GM18507 (cell line): ENCODE measurements around the gene R3HDM2.

ENCODE experiments used
- DNase-seq: peaks from one replicate; pipeline ENCODE4 v3.0.0; 2011; ENCODE audit warnings: low read depth; ENCODE audit not compliant: insufficient read length; ENCODE audit errors: extremely low spot score
- FAIRE-seq: peaks from 2 replicates; lab custom pipeline; 2011; peaks lifted over from hg19 to GRCh38; lab: Jason Lieb, UNC

The R3HDM2 gene

DNA sequence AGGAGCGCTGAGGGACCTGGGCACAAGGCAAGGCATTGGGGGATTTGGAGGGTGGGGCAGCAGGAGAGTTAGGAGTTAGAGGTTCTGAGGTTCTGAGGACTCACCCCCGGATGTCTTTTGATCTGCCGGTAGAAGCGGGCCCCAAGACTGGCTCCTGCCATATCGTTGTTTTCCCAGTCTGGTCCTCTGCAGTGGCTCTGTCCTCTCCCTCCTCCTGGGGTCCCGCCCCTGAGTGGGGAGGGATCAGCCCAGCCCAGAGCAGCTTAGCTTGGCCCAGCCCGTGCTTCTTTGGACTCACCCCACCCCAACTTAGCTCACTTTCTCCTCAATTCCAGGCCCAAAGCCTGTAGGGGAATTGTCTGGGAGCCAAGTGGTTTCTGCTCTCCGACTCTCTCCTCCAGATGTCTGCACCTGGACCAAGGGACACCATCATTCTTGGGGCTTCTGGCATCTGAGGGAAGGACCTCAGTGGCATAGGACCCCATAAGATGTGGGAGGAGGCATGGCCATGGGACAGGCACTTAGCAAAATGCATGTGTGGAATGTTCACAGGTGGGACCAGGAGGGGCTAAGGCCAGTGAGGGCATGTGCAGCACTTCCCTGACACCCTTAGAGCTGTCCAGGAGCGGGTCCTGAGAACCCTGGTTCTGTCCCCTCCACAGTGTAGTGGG, 193.8 kb downstream of the R3HDM2 start:
- DNase-seq (no peak), FAIRE-seq (no peak)

DNA sequence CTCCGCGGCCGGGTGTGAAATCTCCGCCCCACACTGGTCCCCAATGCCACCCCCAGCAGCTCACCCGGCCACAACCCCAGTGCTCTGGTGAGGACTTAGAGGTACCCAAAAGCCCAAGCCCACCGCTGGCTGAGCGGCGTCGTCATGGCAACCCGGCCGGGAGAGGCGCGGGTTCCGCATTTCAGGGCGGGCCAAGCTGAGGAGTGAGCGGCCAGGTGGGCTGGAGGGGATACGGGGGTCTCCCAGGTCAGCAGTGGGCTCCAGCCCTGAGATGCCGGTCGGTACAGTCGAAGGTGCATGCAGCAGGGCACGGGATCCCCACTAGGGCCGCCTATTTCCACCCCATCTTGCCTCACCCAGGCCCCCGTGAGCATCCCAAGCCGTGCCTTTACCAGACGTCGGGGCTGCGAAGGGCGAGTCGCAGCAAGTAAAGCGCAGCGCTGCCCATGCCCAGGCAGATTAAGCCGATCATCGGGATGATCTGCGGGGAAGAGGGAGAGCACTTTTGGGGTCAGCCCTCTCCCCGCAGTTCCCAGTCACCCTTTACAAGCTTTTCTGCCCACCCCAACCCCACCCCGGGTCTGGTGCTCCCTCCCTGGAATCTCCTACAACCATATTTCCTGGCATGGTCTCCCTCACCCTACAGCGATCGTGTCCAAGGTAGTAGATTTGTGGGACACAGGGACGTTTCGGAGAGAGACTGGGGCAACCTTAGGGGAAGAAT, 194.5 kb downstream of the R3HDM2 start:
- DNase-seq (no peak), FAIRE-seq (no peak)

DNA sequence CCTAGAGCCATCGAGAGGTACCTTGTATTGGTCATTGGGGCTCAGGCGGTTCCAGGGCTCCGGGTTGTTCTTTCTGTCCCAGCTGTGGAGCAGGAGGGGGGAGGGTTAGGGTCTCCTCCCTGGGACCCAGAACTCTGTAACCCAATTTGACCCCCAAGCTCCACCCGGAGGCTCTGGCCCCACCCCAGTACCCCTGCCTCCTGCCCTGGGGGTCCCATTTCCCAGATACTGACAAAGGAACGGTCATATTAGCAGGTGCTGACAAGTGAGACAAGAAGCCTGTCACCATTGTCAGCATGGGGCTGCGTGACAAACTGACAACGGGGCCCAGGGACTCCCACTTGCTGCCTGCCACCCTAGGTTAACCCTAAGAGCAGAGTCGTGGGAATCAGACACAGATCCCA, 195.1 kb downstream of the R3HDM2 start:
- FAIRE-seq (no peak), DNase-seq (no peak)

DNA sequence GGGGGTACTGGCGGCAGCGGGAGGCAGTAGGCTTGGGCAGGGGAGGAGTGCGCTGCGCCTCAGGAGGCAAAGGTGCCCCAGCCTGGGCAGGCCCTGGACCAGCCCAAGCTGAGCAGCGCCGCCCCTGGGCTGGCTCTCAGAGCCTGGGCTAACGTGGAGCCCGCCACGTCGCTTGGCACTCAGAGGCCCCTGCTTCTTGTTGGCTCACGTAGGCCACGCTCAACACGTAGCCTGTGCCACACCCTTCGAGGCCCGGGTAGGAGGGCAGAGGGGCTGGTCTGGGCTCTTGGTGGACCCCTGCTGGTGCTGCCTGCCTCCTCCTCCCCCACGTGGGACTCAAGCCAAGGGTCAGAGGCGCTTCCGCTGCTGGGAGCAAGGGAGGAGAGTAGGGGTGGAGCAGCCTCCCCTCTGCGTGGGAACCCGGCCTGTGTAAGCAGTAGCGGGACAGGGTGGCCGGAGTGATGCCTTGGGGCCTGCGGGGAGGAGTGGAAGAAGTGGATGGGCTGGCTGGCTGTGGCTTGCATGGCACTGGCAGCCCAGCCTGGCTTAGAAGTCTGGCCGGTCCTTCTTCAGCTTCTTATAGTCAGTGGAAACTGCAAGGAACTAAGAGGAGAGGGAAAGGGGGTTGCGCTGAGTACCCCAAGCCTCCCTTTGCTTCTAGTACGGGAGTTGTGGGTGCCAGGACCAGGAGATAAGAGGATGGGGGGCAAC, 195.7 kb downstream of the R3HDM2 start:
- no peak for DNase-seq
- no peak for FAIRE-seq

DNA sequence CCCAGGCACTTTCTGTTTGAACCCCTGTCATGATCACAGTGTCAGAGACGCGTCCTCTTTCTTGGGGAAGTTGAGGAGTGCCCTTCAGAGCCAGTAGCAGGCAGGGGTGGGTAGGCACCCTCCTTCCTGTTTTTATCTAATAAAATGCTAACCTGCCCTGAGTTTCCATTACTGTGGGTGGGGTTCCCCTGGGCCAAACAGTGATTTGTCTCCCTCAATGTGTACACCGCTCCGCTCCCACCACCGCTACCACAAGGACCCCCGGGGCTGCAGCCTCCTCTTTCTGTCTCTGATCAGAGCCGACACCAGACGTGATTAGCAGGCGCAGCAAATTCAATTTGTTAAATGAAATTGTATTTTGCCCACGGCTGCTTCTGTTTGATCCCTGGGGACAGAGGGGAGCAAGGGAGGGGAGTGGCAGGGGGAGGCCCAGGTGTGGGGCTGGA, 196.2 kb downstream of the R3HDM2 start:
- DNase-seq (no peak), FAIRE-seq (no peak)

DNA sequence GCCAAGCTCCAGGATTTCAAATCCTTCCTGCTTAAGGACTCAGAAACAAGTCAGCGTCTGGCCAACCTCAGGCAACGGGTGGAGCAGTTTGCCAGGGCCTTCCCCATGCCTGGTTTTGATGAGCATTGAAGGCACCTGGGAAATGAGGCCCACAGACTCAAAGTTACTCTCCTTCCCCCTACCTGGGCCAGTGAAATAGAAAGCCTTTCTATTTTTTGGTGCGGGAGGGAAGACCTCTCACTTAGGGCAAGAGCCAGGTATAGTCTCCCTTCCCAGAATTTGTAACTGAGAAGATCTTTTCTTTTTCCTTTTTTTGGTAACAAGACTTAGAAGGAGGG, 196.6 kb downstream of the R3HDM2 start:
- DNase-seq, result no peak
- FAIRE-seq, result no peak

DNA sequence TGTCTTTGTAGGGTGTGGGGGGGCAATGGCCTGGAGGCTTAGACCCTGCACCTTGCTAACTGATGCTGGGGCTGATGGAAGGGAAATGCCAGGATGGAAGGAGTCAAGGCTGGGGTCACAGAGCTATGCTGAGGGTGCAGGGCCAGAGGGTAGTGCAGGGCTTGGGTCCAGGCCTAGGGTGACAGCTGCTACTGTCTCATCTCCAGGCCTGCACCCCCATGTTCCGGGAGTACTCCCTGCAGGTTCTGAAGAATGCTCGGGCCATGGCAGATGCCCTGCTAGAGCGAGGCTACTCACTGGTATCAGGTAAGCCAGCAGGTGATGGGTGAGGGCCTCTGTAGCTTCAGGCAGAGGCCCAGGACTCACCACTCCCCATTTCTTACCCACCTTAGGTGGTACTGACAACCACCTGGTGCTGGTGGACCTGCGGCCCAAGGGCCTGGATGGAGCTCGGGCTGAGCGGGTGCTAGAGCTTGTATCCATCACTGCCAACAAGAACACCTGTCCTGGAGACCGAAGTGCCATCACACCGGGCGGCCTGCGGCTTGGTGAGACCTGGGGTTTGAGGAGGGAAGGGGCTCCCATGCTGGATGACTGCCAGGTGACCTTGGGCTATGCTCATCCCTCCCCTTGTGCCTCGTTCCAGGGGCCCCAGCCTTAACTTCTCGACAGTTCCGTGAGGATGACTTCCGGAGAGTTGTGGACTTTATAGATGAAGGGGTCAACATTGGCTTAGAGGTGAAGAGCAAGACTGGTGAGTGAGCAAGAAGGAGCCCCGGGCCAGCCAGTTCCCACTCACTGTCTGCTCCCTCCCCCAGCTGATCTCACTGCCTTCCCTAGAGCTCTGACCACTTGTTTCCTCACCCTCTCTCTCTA, 197.2 kb downstream of the R3HDM2 start:
- DNase-seq (no peak), FAIRE-seq (no peak)

DNA sequence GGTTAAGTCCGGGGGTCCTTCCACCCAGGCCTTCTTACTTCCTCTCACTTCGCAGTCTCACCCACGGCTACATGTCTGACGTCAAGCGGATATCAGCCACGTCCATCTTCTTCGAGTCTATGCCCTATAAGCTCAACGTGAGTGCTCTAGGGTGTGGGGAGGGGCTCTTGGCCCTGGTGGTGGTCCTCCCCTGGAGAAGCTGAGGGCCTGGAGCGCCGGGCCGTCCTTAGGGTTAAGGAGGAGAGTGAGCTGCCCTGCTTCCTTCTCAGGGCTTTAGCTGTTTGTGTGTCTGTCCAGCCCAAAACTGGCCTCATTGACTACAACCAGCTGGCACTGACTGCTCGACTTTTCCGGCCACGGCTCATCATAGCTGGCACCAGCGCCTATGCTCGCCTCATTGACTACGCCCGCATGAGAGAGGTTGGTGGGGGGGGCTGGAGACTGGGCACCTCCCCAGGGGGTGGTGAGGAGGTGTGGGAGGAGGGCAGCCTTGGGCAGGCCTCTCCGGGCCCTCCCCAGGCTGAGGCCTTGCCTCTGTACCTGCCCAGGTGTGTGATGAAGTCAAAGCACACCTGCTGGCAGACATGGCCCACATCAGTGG, 198.6 kb downstream of the R3HDM2 start:
- FAIRE-seq (no peak), DNase-seq (no peak)

DNA sequence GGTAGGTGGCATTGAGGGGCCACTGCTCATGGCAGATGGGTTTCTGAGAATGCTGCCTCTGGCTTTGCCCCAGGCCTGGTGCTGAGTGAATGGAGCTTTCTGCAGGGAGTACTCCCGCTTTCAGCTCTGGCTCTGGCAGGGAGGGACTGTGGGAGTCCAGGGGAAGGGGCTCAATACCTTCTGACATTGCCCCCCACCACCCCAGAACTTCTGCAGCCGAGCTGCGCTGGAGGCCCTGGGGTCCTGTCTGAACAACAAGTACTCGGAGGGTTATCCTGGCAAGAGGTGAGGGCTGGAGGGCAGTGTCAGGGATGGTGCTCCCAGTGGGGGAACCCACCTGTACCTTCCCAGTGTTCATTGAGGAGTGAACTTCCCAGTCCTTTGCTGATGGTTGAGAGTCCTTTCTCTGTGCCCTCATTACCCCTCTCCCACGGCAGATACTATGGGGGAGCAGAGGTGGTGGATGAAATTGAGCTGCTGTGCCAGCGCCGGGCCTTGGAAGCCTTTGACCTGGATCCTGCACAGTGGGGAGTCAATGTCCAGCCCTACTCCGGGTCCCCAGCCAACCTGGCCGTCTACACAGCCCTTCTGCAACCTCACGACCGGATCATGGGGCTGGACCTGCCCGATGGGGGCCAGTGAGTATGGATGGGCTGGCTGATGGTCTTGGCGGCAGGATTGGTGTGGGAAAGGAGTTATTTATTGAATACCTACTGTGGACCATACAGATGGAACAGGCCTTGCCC, 199.4 kb downstream of the R3HDM2 start:
- FAIRE-seq (no peak), DNase-seq (no peak)

DNA sequence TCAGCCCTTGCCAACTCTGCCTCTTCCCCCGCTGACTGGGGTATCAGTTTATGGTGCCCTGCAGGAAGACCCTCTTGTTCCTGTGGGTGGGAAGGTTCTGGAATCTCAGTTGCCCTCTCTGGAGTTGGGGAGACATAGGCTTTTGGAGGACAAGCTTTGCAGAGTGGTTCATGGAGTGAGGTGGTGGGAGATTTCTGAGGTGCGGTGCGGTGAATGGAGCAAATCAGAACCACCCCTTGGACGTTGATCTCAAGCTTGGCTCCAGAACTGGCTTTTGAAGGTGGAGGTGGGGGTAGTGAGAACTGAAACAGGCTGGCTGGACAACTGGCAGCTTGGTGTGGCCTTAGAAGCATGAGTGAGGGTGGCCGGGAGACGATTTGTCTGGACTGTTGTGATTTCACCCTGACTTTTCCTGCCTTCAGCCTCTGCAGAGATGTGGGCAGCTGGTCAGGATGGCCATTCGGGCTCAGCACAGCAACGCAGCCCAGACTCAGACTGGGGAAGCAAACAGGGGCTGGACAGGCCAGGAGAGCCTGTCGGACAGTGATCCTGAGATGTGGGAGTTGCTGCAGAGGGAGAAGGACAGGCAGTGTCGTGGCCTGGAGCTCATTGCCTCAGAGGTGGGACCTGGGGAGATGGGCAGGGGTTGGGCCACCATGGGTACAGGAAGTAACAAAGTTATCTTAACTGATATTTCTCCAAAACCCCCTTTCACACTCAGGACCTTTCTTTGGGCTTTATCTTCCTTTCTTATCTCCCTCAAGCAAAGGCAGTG, 200.3 kb downstream of the R3HDM2 start:
- DNase-seq, result no peak
- FAIRE-seq, result no peak

DNA sequence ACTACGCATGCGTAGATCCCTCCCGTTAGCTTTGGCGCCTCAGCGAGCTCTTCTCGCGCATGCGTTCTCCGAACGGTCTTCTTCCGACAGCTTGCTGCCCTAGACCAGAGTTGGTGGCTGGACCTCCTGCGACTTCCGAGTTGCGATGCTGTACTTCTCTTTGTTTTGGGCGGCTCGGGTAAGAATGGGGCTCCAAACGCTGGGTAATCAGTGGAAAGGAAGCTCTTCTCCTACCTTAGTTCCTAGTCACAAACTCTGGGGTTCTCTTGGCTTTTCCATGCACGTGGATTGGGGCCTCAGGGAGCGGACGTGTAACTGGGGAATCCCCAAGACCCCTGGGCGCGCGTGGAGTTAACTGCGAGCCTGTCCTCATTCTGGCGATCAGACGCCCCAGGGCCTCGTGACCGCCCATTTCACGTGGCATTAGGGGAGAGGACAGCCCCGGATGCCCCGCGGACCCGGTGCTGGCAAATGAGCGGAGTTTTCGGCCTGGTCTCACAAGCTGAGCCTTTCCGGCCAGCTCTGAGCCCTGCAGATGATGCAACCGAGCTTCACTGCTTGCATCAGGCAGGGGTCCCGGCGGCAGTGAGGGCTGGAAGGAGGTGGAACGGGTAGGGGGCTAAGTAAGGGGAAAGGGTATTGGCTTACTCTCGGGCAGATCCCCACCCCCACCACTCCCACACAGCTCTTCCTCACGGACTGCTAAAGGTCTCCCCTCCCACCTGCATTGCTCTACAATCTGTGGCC, 201.0 kb downstream of the R3HDM2 start, which contains the start of gene SHMT2:
Gene SHMT2, plus strand, starts transcription at position 78 of the 747 bp plus-strand sequence. Its CDS starts 68 bp downstream, at position 146.
- peak; percentile 98 for FAIRE-seq

DNA sequence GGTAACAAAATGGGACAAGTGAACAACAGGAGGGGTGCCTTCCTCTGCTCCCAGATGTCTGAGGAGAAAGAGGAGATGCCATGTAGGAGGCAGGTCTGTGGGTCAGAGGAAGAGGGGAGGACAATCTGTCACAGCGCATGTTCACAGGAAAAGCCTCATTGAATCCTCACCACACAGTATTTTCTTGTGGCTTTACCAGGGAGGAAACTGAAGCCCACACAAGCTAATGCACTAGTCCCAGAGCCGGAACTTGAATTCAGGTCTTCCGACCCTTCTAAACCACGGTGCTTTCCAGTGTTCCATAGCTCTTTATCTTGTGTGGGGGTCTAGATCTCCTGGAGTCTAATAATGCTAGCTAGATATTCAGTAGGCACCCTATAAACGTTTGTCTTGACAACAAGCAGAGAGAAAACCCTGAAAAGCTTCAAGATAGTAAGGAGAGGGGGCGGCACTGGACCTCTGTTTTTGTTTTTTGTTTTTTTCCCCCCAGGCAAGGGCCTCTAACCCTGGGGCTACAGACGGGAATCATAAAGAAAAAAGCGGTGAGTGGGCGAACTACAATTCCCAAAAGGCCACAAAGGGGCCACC, 201.7 kb downstream of the R3HDM2 start:
- no peak for DNase-seq
- no peak for FAIRE-seq

More for the DNA sequence above, 201.0 kb downstream of the R3HDM2 start, which contains the start of gene SHMT2:
- peak; percentile 96 for DNase-seq

DNA sequence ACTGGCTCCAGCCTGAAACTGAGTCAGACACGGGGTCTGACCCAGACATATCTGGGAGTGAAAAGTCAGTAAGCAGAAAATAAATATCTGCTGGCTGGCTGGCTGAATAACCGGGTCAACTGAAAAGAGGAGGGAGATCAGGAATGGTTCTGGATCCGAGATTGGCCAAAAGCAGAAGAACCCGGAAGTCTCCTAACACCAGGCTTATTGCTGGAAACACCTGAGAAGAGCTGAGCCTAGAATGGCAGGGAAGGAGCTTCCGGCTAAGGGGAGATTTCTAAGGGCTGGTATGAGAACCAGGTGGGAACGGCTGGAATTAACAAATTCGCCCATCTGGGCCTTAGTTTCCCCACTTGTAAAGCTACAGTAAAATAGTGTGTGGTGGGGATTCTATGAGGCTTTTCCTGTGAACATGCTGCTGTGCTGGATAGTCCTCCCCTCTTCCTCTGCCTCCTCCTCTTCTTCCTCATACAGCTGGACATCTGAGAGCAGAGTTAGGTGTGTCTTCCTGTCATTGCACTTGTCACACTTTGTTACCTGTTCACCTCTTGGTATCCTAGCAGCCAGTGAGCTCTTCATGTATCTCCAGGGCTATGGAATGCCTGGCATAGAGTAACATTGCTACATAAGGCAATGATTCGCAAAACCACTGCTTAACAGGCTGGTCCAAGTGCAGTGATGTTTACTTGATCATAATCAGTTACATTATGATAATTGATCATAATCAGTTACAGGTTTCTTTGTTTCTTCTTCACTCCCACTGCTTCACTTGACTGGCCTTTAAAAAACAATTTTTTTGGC, 203.3 kb downstream of the R3HDM2 start:
- DNase-seq (no peak), FAIRE-seq (no peak)

DNA sequence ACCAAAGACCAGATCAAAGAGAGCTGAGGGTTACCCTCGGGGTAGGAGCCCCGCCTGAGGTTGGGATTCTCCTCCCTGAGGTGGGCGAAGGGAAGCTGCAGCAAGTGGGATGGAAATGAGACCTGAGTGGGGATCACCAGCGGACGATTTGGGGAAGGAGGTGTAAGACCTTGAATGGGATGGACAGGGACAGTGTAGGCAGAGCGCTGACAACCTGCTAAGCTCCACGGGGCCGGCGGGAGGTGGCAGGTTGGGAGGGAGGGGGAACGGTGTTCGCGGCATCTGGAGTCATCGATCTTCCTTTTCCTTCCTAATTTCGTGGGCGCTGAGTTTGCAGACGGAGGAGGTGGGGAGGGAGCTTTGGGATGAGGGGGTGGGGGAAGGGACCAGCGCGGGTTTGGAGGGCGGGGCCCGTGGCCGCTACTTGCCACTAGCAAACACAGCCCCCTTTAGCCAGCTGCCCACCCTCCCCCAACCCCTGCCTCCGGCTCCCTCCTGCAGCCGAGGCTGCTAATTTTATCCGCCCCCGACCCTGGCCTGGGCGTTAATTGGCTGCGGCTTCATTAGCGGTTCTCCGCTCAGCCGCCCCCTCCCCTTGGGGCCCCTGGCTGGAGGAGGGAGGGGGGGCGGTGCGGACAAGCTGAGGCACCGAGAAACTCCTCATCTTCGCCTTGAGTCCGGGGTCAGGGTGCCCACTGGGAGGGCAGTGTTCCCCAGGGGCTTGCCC, 204.1 kb downstream of the R3HDM2 start:
- no peak for DNase-seq

DNA sequence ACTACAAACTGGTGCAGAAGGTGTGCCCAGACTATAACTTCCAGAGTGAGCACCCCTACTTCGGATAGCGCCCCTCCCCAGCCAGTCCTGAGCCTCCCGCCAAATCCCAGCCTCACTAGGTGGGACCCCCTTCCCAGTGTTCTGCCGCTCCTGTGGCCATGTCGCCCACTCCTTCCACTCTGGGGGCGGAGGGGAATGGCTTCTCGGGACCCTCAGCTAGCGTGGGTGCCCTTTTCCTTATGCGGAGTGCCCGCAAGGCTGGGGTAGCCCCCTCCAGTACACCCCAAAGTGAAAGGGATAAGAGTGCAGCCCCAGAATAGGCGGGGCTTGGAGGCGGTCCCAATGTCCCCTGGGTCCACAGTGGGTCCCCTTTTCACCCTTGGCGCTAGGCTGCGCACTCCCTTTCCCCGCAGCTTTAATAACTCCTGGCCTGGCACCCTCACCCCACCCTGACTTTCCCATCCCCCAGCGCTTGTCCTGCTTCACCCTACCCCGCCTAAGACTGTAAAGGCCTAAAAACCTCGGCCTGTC, 205.1 kb downstream of the R3HDM2 start:
- DNase-seq (no peak), FAIRE-seq (no peak)

More for the DNA sequence above, 204.1 kb downstream of the R3HDM2 start:
- FAIRE-seq, result no peak
